WERI-Rb-1 (cell line): ENCODE data around the gene TBC1D5.

ENCODE experiments used
- DNase-seq: peaks from one replicate; pipeline ENCODE4 v3.0.0-alpha.2; 2020
- H3K27ac ChIP-seq: fragments of 250-450 bp; sonication (Bioruptor Pico); 2 replicates; pipeline ENCODE4 v1.5.1; 2020; ENCODE audit warnings: mild to moderate bottlenecking, moderate library complexity
- H3K27me3 ChIP-seq: fragments of 250-450 bp; sonication (Bioruptor Pico); 2 replicates; pipeline ENCODE4 v1.5.1; 2021; ENCODE audit warnings: mild to moderate bottlenecking, low read depth, moderate library complexity; ENCODE audit not compliant: insufficient read depth, severe bottlenecking
- H3K36me3 ChIP-seq: fragments of 250-450 bp; sonication (Bioruptor Pico); 2 replicates; pipeline ENCODE4 v1.5.1; 2020; ENCODE audit warnings: mild to moderate bottlenecking, moderate library complexity
- H3K4me3 ChIP-seq: 2 replicates; pipeline ENCODE4 v1.5.1; 2011; ENCODE audit warnings: low read depth, mild to moderate bottlenecking, control low read depth, low read length
- H3K9me3 ChIP-seq: fragments of 250-450 bp; sonication (Bioruptor Pico); 2 replicates; pipeline ENCODE4 v1.5.1; 2021; ENCODE audit warnings: mild to moderate bottlenecking, moderate library complexity; ENCODE audit not compliant: severe bottlenecking
- TF ChIP-seq, protein P1 (sequence below): IDR thresholded peaks from 2 replicates; pipeline ENCODE4 v1.5.1; 2011; ENCODE audit warnings: low read depth, mild to moderate bottlenecking, control low read depth, inconsistent platforms, low read length

The TBC1D5 gene

DNA sequence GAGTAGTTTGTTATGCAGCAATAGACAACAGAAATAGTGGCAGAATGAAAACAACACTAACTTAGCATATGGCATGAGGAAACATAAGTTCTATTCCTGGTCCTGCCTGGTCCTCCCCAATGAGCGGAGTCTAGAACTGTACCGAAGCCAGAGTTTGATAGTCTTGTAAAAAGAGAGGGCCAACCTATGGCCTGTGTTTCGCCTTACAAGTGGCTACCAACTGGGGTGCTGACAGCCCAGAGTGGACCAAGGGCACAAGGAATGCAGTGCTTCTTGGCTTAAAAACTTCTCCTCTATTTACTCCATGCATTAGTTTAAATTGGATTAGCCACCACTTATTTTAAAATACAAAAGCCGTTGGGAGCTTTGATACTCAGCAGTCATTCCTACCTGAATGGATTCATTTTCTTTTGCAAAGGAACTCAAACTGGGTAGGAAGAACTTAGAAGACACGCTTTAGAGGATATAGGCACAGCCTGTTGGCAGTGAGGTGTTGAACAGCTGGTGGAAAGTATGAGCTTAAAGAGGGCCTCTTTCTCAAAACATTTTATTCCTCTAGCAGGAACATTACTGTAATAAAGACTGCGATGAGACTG, 554.7 kb downstream of the TBC1D5 start:
- TF ChIP-seq, protein P1, sequence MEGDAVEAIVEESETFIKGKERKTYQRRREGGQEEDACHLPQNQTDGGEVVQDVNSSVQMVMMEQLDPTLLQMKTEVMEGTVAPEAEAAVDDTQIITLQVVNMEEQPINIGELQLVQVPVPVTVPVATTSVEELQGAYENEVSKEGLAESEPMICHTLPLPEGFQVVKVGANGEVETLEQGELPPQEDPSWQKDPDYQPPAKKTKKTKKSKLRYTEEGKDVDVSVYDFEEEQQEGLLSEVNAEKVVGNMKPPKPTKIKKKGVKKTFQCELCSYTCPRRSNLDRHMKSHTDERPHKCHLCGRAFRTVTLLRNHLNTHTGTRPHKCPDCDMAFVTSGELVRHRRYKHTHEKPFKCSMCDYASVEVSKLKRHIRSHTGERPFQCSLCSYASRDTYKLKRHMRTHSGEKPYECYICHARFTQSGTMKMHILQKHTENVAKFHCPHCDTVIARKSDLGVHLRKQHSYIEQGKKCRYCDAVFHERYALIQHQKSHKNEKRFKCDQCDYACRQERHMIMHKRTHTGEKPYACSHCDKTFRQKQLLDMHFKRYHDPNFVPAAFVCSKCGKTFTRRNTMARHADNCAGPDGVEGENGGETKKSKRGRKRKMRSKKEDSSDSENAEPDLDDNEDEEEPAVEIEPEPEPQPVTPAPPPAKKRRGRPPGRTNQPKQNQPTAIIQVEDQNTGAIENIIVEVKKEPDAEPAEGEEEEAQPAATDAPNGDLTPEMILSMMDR, result no peak
- no peak overlapping the region for H3K4me3 ChIP-seq
- H3K36me3 ChIP-seq, result no peaks in the 10 kb centered on the region
- no peaks in the 10 kb centered on the region for H3K9me3 ChIP-seq
- no peak overlapping the region for H3K27ac ChIP-seq
- H3K27me3 ChIP-seq, result no peaks in the 10 kb centered on the region
- no peak for DNase-seq

DNA sequence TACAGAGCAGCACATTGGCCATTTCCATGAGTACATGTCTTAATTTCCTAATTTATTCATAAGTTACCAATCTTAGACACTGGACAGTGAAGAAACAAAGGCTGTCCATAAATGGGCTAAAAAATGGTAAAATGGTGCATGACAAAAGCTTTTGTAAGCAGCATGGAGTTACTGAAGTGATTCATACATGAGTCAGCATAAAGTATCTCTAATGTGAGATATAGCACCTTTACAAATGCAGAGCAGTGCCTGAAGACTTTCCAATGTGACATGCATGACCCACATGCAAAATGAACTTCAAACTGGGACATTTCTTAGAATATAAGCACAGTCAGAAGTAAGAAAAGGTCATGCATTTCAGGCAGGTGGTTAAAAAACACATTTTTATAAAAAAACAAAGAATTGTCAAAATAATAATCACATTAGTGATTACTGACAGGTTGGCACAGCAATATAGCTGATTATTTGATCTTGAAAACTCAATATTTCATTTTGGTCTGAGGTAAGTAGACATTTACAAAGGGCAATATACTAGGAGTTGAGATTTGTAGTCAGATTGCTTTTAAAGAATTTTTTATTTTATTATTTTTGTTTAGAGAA, 558.4 kb downstream of the TBC1D5 start:
- DNase-seq, result no peak
- Histone ChIP-seq H3K27me3 (no peaks in the 10 kb centered on the region), H3K27ac (no peak overlapping the region), H3K9me3 (no peaks in the 10 kb centered on the region), H3K4me3 (no peak overlapping the region), H3K36me3 (no peaks in the 10 kb centered on the region)
- TF ChIP-seq, protein P1, result no peak

DNA sequence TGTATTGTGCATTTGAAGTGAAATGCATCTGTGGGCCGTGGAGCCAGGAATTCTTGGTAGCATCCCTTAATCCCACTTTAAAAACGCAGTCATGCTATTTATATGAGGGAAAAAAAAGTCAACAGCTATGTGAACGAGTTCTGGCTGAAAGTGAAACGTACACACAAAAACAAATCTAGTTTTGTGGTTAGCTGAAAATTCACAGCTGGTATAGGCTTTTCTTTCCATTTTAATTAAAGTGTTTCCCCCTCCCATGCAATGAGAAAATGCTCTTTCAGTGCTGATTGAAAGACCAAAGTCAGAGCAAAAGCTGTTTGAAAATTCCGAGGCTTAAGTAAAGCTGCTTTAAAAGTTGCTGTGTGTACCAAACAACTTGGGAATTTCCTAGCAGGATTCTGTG, 560.3 kb downstream of the TBC1D5 start:
- no peak for DNase-seq
- TF ChIP-seq, protein P1, result no peak
- Histone ChIP-seq H3K4me3 (no peak overlapping the region), H3K27ac (no peak overlapping the region; the same call in 1 of the 2 replicates), H3K9me3 (no peaks in the 10 kb centered on the region), H3K36me3 (no peaks in the 10 kb centered on the region), H3K27me3 (no peaks in the 10 kb centered on the region)

DNA sequence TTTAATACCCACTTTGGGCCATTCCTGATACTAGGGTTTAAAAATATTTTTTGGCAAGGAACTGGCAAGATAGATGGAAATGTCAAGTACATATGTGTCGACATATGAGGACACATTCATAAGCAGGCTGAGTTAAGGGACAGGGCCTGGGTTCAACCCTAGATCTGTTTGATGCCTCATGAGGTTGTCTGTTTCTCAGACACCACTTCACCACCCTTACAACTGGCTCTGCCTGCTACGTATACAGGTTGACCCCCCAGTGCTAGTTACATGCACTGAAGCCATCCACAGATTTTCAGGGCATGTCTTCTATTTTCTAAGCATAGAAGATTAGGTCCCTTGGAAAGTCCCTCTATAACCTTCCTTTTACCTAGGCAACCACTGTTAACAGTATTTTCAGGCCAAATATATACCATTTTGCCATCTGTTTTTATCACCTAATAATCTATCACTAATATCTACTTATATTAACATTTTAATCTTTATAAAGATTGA, 561.0 kb downstream of the TBC1D5 start:
- H3K36me3 ChIP-seq, result no peaks in the 10 kb centered on the region
- TF ChIP-seq, protein P1, result no peak
- H3K9me3 ChIP-seq, result no peaks in the 10 kb centered on the region
- no peak overlapping the region for H3K4me3 ChIP-seq
- H3K27me3 ChIP-seq, result no peaks in the 10 kb centered on the region
- H3K27ac ChIP-seq, result no peak overlapping the region
- no peak for DNase-seq

DNA sequence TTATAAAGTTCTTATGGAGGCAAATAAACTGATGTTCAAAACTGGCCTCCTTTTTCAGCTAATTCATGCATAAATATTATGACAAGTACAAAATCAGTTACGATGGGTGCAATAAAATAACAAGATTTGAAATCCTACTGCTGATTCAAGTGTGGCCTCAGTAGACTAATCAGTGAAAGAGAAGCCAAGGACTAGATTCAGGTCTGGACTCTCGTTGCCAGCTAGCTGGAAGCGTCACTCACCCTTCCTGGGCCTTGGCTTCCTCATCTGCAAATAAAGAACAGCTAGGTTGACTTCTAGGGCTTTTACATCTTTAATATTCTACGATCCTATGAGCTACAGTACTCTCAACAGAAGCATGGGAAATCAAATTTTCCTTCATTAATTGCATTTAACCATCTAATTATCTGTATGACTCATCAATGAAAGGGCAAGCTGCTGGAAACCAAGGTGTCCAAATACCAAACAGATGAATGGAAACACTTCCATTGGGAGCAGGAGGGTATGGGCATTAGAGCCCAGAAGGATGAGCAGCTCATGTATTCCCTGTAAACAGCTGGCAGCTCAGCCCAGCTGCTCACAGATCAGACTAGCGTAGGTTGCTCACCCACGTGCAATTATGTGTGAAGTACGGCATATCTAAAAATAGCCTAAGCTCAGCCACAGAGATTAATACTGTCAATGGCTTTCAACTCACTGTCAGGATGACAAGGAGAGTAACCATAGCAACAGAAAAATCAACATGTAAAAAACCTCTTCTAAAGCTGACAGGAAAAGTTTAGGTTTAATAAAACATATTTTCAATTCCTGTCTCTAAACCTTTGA, 562.8 kb downstream of the TBC1D5 start:
- Histone ChIP-seq H3K27me3 (no peaks in the 10 kb centered on the region), H3K36me3 (no peaks in the 10 kb centered on the region), H3K9me3 (no peaks in the 10 kb centered on the region), H3K27ac (no peak overlapping the region), H3K4me3 (no peak overlapping the region)
- DNase-seq, result peak; percentile 30
- TF ChIP-seq, protein P1, result no peak
